OCI-LY7 (cell line): Measurements from ENCODE around the gene SHH.

Experiments
- EZH2phosphoT487 ChIP-seq: fragments of 200-600 bp; sonication (generic); IDR thresholded peaks from 2 replicates; pipeline ENCODE4 v1.6.1; 2018; ENCODE audit warnings: low read depth, borderline replicate concordance, mild to moderate bottlenecking, mixed run types, antibody characterized with exemption, low read length, moderate library complexity, mixed read lengths
- TF ChIP-seq, protein P1 (sequence below): fragments of 200-600 bp; sonication (generic); conservative IDR thresholded peaks from 2 replicates; pipeline ENCODE4 v1.5.1; 2014; ENCODE audit warnings: mild to moderate bottlenecking, antibody characterized with exemption, low read length, moderate library complexity, mixed read lengths

DNA sequence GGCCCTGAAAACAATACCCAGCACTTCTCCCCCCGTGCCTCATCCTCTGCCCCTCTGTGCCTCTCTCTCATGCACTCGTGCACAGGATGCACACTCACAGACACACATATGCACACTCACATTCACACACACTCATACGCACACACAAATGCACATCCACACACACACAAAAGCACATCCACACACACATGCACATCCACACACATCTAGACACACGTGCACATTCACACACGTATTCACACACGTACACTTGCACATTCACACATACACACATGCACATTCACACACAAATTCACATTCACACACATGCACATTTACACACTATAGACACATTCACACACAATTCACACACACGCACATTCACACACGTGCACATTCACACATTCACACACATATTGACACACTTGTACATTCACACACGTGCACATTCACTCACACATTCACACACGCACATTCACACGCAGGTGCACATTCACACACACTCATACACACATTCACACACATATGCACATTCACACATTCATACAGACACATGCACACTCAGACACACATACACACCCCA lies 19.2 kb downstream of the SHH start:
- TF ChIP-seq EZH2phosphoT487: no peak
- TF ChIP-seq, protein P1, sequence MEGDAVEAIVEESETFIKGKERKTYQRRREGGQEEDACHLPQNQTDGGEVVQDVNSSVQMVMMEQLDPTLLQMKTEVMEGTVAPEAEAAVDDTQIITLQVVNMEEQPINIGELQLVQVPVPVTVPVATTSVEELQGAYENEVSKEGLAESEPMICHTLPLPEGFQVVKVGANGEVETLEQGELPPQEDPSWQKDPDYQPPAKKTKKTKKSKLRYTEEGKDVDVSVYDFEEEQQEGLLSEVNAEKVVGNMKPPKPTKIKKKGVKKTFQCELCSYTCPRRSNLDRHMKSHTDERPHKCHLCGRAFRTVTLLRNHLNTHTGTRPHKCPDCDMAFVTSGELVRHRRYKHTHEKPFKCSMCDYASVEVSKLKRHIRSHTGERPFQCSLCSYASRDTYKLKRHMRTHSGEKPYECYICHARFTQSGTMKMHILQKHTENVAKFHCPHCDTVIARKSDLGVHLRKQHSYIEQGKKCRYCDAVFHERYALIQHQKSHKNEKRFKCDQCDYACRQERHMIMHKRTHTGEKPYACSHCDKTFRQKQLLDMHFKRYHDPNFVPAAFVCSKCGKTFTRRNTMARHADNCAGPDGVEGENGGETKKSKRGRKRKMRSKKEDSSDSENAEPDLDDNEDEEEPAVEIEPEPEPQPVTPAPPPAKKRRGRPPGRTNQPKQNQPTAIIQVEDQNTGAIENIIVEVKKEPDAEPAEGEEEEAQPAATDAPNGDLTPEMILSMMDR: no peak
